ENCODE data around the gene TTC17.

GRCh38 chr11:43378897-43379296, 20.2 kb downstream of the TTC17 start:
- TF ChIP-seq MAX (CRISPR knock-in tag; IDR thresholded peaks at IDR 0.05): no peak
- no peak for TF ChIP-seq USF2 (CRISPR knock-in tag; IDR thresholded peaks at IDR 0.05)
- no peak for TF ChIP-seq HIVEP1 (CRISPR knock-in tag; IDR thresholded peaks at IDR 0.05)
- TF ChIP-seq ATF2 (CRISPR knock-in tag; IDR thresholded peaks at IDR 0.05): no peak

Data from K562 (cell line).